H4 (cell line): ENCODE measurements around the gene MICU1. TPM values are rescaled to one million over a fixed set of nuclear protein-coding genes. Genes with fewer than 3 reads are reported as not detected.
"Not testable (repeated sequence)": the region's sequence is repeated elsewhere in the genome, so short reads cannot be mapped to it uniquely, and the experiment has no call there.

Source experiments
- DNase-seq: peaks from one replicate; pipeline ENCODE4 v3.0.0-alpha.2; 2015; ENCODE audit warnings: low spot score
- total RNA-seq: library from RNA; depleted of rRNA; stranded (reverse); fragments of >200 nt; shearing (Covaris generic); gene quantifications from 2 replicates; pipeline ENCODE4 v1.2.3, GENCODE V29; 2014; rRNA removed

Gene MICU1
- 53.9 and 54.5 TPM in 2 replicates for total RNA-seq

- DNase-seq: peak; percentile 95
Observed at GRCh38 chr10:72625608-72626443, at the start of gene MICU1. TSS of gene MICU1 (minus strand) at chr10:72626079. CDS start at chr10:72566793, 59,286 bp downstream.

GRCh38 chr10:72674174-72674573, 48.3 kb upstream of the MICU1 start:
- DNase-seq: not testable (repeated sequence)

GRCh38 chr10:72673280-72673679, 47.4 kb upstream of the MICU1 start:
- no peak for DNase-seq

- DNase-seq: no peak
Observed at GRCh38 chr10:72667207-72667864, 41.5 kb upstream of the MICU1 start.

GRCh38 chr10:72665925-72666324, 40.0 kb upstream of the MICU1 start:
- peak; percentile 17 for DNase-seq

GRCh38 chr10:72663971-72664370, 38.1 kb upstream of the MICU1 start:
- no peak for DNase-seq

- no peak for DNase-seq
Observed at GRCh38 chr10:72661431-72661830, 35.6 kb upstream of the MICU1 start.

- no peak for DNase-seq
Observed at GRCh38 chr10:72660220-72660619, 34.3 kb upstream of the MICU1 start.

GRCh38 chr10:72659694-72660093, 33.8 kb upstream of the MICU1 start:
- peak; percentile 37 for DNase-seq

- DNase-seq: no peak
Observed at GRCh38 chr10:72658696-72659400, 33.0 kb upstream of the MICU1 start.

- DNase-seq: no peak
Observed at GRCh38 chr10:72654720-72655119, 28.8 kb upstream of the MICU1 start.

- no peak for DNase-seq
Observed at GRCh38 chr10:72653383-72654096, 27.7 kb upstream of the MICU1 start.

GRCh38 chr10:72649291-72649690, 23.4 kb upstream of the MICU1 start:
- DNase-seq: no peak

GRCh38 chr10:72648301-72648700, 22.4 kb upstream of the MICU1 start:
- no peak for DNase-seq

- DNase-seq: not testable (repeated sequence)
Observed at GRCh38 chr10:72646971-72647370, 21.1 kb upstream of the MICU1 start.

GRCh38 chr10:72645263-72645858, 19.5 kb upstream of the MICU1 start:
- no peak for DNase-seq

GRCh38 chr10:72642318-72642717, 16.4 kb upstream of the MICU1 start:
- no peak for DNase-seq

GRCh38 chr10:72639441-72639873, 13.6 kb upstream of the MICU1 start:
- no peak for DNase-seq

GRCh38 chr10:72638586-72639440, 12.9 kb upstream of the MICU1 start:
- DNase-seq: no peak

- peak; percentile 75 for DNase-seq
Observed at GRCh38 chr10:72637398-72637857, 11.5 kb upstream of the MICU1 start.
